ENCODE results near the gene RPP30. TPM values are rescaled to one million over a fixed set of nuclear protein-coding genes. Genes with fewer than 3 reads are reported as not detected.

The RPP30 gene
- total and polyA plus RNA-seq, 4 experiments from 2014 or later = 32.3 to 54.5 (median 35.2) TPM

GRCh38 chr10:90846746-90847145, 25.0 kb upstream of the RPP30 start:
- no peak overlapping the region for H3K4me3 ChIP-seq (ENCODE audit: low read length in 2 of 2)

GRCh38 chr10:90847436-90847835, 24.3 kb upstream of the RPP30 start:
- Mint-ChIP-seq H3K4me1 (no peaks in the 10 kb centered on the region), H3K27ac (no peak overlapping the region), H3K27me3 (peaks cover 18 to 28% of the 10 kb centered on the region in 2 donors), H3K9me3 (peaks cover 0 to 27% (median 21%) of the 10 kb centered on the region in 8 donors), H3K36me3 (peaks cover 0 to 2% of the 10 kb centered on the region in 2 donors), H3K4me3 (peak overlapping the region in 1 of 8 donors; percentile 49)
- intact Hi-C loops (cut with micrococcal nuclease) = no loop called here
- Histone ChIP-seq H3K4me1 (ENCODE audit: insufficient read depth, low read length) (no peaks in the 10 kb centered on the region), H3K9me3 (ENCODE audit: control insufficient read depth in 1 of 2, low read length in 2 of 2) (no peaks in the 10 kb centered on the region), H3K27ac (ENCODE audit: low read depth, low read length) (no peak overlapping the region), H3K36me3 (ENCODE audit: insufficient read depth, low read length) (no peaks in the 10 kb centered on the region), H3K27me3 (ENCODE audit: insufficient read depth, low read length) (peaks cover 3% of the 10 kb centered on the region), H3K4me3 (ENCODE audit: low read length in 2 of 2) (no peak overlapping the region)
- POLR2A ChIA-PET (ENCODE audit: partially characterized antibody) = no interaction called here
- DNase-seq = no peak
- CTCF ChIA-PET (ENCODE audit: partially characterized antibody) = no interaction called here

More at GRCh38 chr10:90846746-90847145, 25.0 kb upstream of the RPP30 start:
- intact Hi-C loops (cut with micrococcal nuclease) = no loop called here
- Histone ChIP-seq H3K36me3 (ENCODE audit: insufficient read depth, low read length) (no peaks in the 10 kb centered on the region), H3K4me1 (ENCODE audit: insufficient read depth, low read length) (no peaks in the 10 kb centered on the region), H3K9me3 (ENCODE audit: control insufficient read depth in 1 of 2, low read length in 2 of 2) (no peaks in the 10 kb centered on the region), H3K27me3 (ENCODE audit: insufficient read depth, low read length) (peaks cover 5% of the 10 kb centered on the region), H3K27ac (ENCODE audit: low read depth, low read length) (no peak overlapping the region)
- Mint-ChIP-seq H3K27ac (no peak overlapping the region), H3K9me3 (peaks cover 0 to 22% (median 18%) of the 10 kb centered on the region in 8 donors), H3K4me3 (no peak overlapping the region), H3K4me1 (no peaks in the 10 kb centered on the region), H3K36me3 (peaks cover 0 to 1% of the 10 kb centered on the region in 2 donors), H3K27me3 (peaks cover 14 to 26% of the 10 kb centered on the region in 2 donors)
- ChIA-PET POLR2A (ENCODE audit: partially characterized antibody) (no interaction called here), CTCF (ENCODE audit: partially characterized antibody) (no interaction called here)
- no peak for DNase-seq

- ChIA-PET CTCF (ENCODE audit: partially characterized antibody) (no interaction called here), POLR2A (ENCODE audit: partially characterized antibody) (no interaction called here)
- H3K36me3 Mint-ChIP-seq = peaks cover 0 to 2% of the 10 kb centered on the region in 2 donors
- Histone ChIP-seq H3K36me3 (ENCODE audit: insufficient read depth, low read length) (no peaks in the 10 kb centered on the region), H3K27me3 (ENCODE audit: insufficient read depth, low read length) (peaks cover 9% of the 10 kb centered on the region), H3K9me3 (ENCODE audit: control insufficient read depth in 1 of 2, low read length in 2 of 2) (no peaks in the 10 kb centered on the region), H3K27ac (ENCODE audit: low read depth, low read length) (no peak overlapping the region), H3K4me1 (ENCODE audit: insufficient read depth, low read length) (no peaks in the 10 kb centered on the region), H3K4me3 (ENCODE audit: low read length in 2 of 2) (no peak overlapping the region)
- no peak for DNase-seq
- peaks cover 25 to 27% of the 10 kb centered on the region in 2 donors for H3K27me3 Mint-ChIP-seq
- peaks cover 0 to 25% (median 20%) of the 10 kb centered on the region in 8 donors for H3K9me3 Mint-ChIP-seq
- H3K4me1 Mint-ChIP-seq = no peaks in the 10 kb centered on the region
- intact Hi-C loops (cut with micrococcal nuclease) = no loop called here
- H3K4me3 Mint-ChIP-seq = no peak overlapping the region
- H3K27ac Mint-ChIP-seq = no peak overlapping the region
Measured at GRCh38 chr10:90849956-90850749, 21.6 kb upstream of the RPP30 start.

- Mint-ChIP-seq H3K27ac (no peak overlapping the region), H3K4me3 (no peak overlapping the region), H3K4me1 (peaks cover 6 to 8% (median 7%) of the 10 kb centered on the region in 4 donors), H3K36me3 (peaks cover 0 to 3% of the 10 kb centered on the region in 2 donors), H3K9me3 (peaks cover 0 to 21% (median 16%) of the 10 kb centered on the region in 8 donors), H3K27me3 (peaks cover 38 to 39% of the 10 kb centered on the region in 2 donors)
- Histone ChIP-seq H3K27me3 (ENCODE audit: insufficient read depth, low read length) (peaks cover 37% of the 10 kb centered on the region), H3K4me3 (ENCODE audit: low read length in 2 of 2) (no peak overlapping the region), H3K27ac (ENCODE audit: low read depth, low read length) (no peak overlapping the region), H3K4me1 (ENCODE audit: insufficient read depth, low read length) (peaks cover 11% of the 10 kb centered on the region), H3K9me3 (ENCODE audit: control insufficient read depth in 1 of 2, low read length in 2 of 2) (no peaks in the 10 kb centered on the region), H3K36me3 (ENCODE audit: insufficient read depth, low read length) (no peaks in the 10 kb centered on the region)
- CTCF ChIA-PET (ENCODE audit: partially characterized antibody) = interaction anchor here (1.0 to 5.0 kb wide), 3 partner anchors 10 to 25 kb away, joined by 3 to 36 read pairs (median 16); partner anchors contain the start of gene RPP30
- POLR2A ChIA-PET (ENCODE audit: partially characterized antibody) = no interaction called here
- intact Hi-C loops (cut with micrococcal nuclease) = no loop called here
- no peak for DNase-seq
Measured at GRCh38 chr10:90855126-90855525, 16.6 kb upstream of the RPP30 start.

GRCh38 chr10:90856261-90856660, 15.5 kb upstream of the RPP30 start:
- no peak for DNase-seq
- Mint-ChIP-seq H3K27ac (no peak overlapping the region), H3K4me1 (peaks cover 6 to 8% (median 7%) of the 10 kb centered on the region in 4 donors), H3K9me3 (peaks cover 0 to 10% (median 5%) of the 10 kb centered on the region in 8 donors), H3K27me3 (peaks cover 37 to 38% of the 10 kb centered on the region in 2 donors), H3K36me3 (peaks cover 0 to 3% of the 10 kb centered on the region in 2 donors), H3K4me3 (peak overlapping the region; percentile 36 to 93 (median 60))
- ChIA-PET POLR2A (ENCODE audit: partially characterized antibody) (no interaction called here), CTCF (ENCODE audit: partially characterized antibody) (interaction anchor here (0.7 to 5.0 kb wide), 5 partner anchors 9 to 1343 kb away, joined by 3 to 36 read pairs (median 9); partner anchors contain the start of gene RPP30)
- H3K9me3 ChIP-seq (ENCODE audit: control insufficient read depth in 1 of 2, low read length in 2 of 2) = no peaks in the 10 kb centered on the region
- intact Hi-C loops (cut with micrococcal nuclease) = no loop called here
- no peak overlapping the region for H3K27ac ChIP-seq (ENCODE audit: low read depth, low read length)
- H3K36me3 ChIP-seq (ENCODE audit: insufficient read depth, low read length) = no peaks in the 10 kb centered on the region
- H3K4me1 ChIP-seq (ENCODE audit: insufficient read depth, low read length) = peaks cover 11% of the 10 kb centered on the region
- H3K27me3 ChIP-seq (ENCODE audit: insufficient read depth, low read length) = peaks cover 37% of the 10 kb centered on the region
- H3K4me3 ChIP-seq (ENCODE audit: low read length in 2 of 2) = no peak overlapping the region

- ChIA-PET CTCF (ENCODE audit: partially characterized antibody) (interaction anchor here (2.2 to 5.0 kb wide), 3 partner anchors 9 to 18 kb away, joined by 9 to 36 read pairs (median 16); partner anchors contain the start of gene RPP30), POLR2A (ENCODE audit: partially characterized antibody) (no interaction called here)
- H3K36me3 ChIP-seq (ENCODE audit: insufficient read depth, low read length) = no peaks in the 10 kb centered on the region
- intact Hi-C loops (cut with micrococcal nuclease) = loop anchor here (1.0 kb wide), 1 partner anchor 14 kb away; the partner anchor contains the start of gene RPP30
- H3K4me1 ChIP-seq (ENCODE audit: insufficient read depth, low read length) = peaks cover 11% of the 10 kb centered on the region
- Mint-ChIP-seq H3K27me3 (peaks cover 32 to 35% of the 10 kb centered on the region in 2 donors), H3K36me3 (peaks cover 0 to 1% of the 10 kb centered on the region in 2 donors), H3K4me3 (peak overlapping the region; percentile 89 to 93 (median 90)), H3K27ac (peak overlapping the region in 4 of 7 donors; percentile 20 to 72 (median 54)), H3K4me1 (peaks cover 6 to 8% (median 7%) of the 10 kb centered on the region in 4 donors), H3K9me3 (peaks cover 0 to 2% (median under 1%) of the 10 kb centered on the region in 8 donors)
- peaks cover 41% of the 10 kb centered on the region for H3K27me3 ChIP-seq (ENCODE audit: insufficient read depth, low read length)
- peak overlapping the region; percentile 6 to 34 for H3K4me3 ChIP-seq (ENCODE audit: low read length in 2 of 2)
- DNase-seq = peak in 2 of 5 donors; percentile 5 to 23
- no peaks in the 10 kb centered on the region for H3K9me3 ChIP-seq (ENCODE audit: control insufficient read depth in 1 of 2, low read length in 2 of 2)
- H3K27ac ChIP-seq (ENCODE audit: low read depth, low read length) = no peak overlapping the region
Measured at GRCh38 chr10:90856964-90857634, 14.7 kb upstream of the RPP30 start.

All from CD4-positive, alpha-beta memory T cell (primary cell).